Erythroblast (primary cell): Measurements from ENCODE around the gene GLS.

Source experiments
- GATA1 ChIP-seq: IDR thresholded peaks from 2 replicates; pipeline ENCODE4 v1.6.1; 2011; ENCODE audit warnings: low read depth, mild to moderate bottlenecking, control low read depth, low read length, moderate library complexity
- POLR2A ChIP-seq: IDR thresholded peaks from 2 replicates; pipeline ENCODE4 v1.6.1; 2011; ENCODE audit warnings: mild to moderate bottlenecking, low read length

- TF ChIP-seq POLR2A (no peak), GATA1 (no peak)
Measured at GRCh38 chr2:190963088-190963487, 82.5 kb downstream of the GLS start.
